GM18499 (cell line): ENCODE results near the gene SP3.

Experiments
- ATAC-seq: cut with Tn5 transposase; IDR thresholded peaks from one replicate; pipeline ENCODE4 v1.9.1; 2021; ENCODE audit warnings: moderate number of reproducible peaks; ENCODE audit not compliant: insufficient read depth, unreplicated experiment

The SP3 gene

DNA sequence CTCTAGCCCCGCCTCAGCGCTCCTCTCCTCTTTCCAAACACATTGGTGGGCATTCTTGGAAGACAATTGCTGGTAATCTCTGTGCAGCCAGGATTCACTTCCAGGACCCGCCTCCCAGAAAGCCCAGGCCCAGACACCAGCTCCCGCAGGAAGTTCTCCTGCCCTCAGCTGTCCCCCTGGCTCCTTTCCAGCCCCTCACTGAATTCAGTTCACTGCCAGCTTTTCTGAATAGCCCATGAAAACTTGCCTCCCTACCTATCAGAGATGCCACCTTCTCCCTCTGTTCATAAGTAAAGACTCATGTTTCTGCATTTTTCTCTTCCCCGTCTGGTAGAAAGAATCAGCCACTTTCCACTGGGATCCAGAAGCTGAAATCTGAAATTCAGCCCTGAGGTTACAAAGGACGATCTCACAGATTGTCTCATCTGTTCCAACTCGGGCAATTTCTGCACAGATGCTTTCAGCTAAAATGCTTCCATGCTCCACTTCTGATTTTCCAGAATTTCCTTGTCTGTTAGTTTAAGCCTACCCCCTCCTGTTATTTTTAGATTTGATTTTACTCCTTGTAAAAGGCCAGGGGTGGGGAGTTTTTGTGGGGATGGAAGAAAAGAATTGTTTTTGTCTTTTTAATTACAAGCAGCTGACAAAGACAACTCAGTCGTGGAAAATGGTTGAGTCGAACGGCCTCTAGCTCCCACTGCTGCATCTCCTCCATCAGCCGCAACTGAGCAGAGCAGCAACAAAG lies 98.1 kb downstream of the SP3 start:
- no peak for ATAC-seq

DNA sequence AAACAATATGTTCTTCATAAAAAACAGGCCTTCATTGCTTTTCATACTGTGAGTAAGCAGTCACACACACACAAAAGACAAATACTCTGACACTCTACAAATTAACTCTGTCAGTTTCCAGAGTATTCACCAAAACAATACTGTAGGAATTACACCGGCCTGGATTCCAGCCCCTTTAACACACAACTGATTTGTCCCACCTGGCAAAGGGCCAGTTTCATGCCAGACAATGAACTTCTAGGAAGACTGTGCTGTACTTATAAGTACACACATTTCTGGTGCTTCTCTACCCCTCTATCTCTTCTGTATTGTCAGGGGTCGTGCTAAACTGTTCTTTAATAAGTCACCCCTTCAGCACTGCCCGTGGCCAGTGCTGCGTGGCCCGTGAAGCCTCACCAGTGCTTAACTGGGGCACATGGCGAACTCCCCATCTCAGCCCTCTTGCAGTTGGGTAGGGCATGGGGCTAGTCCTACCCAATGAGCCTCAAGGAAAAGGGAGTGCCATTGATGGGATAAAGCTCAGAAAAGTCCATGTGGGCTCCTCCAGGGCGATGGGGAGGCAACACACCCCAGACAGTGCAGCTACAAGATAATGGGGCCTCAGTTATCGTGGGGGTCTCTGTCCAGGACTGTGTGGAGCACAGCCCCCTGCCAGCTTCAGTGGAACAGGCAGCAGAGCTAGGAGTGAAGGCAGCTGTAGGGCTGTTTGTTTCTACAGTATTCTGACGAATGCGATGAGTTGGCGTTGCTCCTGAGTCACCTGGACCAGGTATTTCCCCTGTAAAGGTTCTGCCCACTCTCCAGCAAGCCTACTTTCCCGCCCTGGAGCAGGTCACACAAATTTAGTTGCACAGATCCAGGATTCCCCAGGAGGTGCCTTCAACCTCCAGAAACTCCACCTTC lies 99.0 kb downstream of the SP3 start:
- no peak for ATAC-seq

DNA sequence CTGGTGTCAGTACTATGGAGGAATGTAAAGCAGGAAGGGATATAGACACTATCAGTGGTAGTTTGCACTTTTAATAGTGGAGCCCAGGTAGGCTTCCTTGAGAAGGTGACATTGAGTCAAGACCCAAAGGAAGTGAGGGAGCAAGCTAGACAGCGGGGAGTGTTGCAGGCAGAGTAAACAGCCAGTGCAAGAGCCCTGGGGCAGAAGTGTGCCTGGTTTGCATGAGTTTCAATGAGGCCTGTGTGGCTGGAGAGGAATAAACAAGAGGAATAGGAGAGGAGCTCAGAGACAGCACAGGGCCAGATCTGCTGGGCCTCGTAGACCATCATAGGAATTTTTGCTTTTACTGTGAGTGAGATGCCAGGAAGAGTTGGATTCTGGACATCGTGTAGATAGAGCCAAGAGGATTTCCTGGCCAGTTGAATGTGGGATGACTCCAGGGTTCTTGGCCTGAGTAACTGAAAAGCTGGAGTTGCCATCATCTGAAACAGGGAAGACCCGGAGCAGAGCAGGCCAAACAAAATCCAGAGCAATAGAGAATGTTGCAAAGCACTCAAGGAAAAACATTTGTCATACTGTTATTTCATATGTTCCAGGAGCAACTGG lies 102.5 kb downstream of the SP3 start:
- ATAC-seq: no peak

DNA sequence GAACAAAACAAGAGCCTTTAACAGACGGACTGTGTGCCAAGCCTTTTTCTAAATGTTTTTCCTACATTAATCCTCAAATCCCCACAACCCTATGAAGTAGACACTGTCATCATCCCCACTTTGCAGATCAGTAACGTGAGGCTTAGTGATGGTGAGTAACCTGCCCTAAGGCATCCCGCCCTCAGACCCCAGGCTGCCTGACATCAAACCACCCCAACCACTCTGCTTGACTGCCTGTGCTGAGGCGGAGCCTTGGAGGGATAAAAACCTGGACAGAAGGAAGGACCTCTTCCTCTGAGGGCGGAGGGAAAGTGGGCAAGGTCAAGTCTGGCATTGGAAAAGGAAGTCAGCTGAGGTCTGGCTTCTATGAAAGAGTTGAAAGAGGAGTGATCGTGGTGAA lies 104.6 kb downstream of the SP3 start:
- ATAC-seq: no peak

DNA sequence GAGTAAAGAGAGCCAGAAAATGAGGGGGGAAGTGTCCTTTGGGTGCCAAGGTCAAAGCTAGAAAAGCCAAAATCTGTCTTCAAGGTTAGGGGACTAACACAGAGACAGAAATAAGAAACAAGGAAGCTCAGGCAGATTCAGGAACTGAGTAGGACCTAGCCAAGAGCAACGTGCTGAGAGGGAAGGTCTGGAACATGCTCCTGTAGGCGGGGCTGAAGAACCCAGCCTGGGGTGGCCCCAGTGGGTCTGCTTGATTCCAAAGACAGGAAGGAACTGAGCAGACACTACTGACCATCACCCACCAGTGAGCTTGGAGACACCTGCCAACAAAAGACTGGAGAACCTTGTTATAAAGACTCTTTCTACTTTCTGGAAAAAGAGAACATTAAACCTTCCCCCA lies 105.1 kb downstream of the SP3 start:
- no peak for ATAC-seq

DNA sequence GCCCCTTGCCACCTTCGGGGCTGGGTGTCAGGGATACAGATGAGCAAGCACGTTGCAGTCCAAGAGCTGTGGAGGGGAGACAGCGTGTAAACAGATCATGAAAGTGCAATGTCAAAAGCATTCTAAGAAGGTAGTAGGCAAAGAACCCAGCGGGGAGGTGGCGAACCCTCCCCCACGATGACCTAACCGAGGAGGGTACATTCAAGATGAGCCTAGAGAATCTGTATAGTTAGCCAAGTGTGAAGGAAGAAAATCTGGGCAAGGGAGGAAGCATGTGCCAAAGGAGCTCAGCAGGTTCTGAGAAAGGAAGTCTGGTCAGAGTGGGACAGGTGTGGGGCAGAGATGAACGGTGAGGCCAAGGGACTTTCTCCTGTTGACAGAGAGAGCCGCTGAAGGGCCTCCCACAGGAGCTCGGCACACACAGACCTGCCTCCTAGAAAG lies 106.9 kb downstream of the SP3 start:
- peak; percentile 56 for ATAC-seq
